Left cardiac atrium (tissue), 2 donors: Measurements from ENCODE around the gene EPB41L4B. TPM values are rescaled to one million over a fixed set of nuclear protein-coding genes. Genes with fewer than 3 reads are reported as not detected.

Source experiments
- total RNA-seq, 2 donors: library from RNA; stranded (reverse); fragmentation: NEBNext Ultra II Directional; extraction: Animal tissue kit (Norgen Biotek cat#: 25700); gene quantifications; one replicate each; pipeline ENCODE4 v1.2.1, GENCODE V29; 2021
- donor health status: DM: no; HTN: yes; CAD: no; lungs with severe emphysema.
- donor health status: DM: yes; HTN: yes; CAD: no.

The EPB41L4B gene
- total RNA-seq, 2 donors from 2014 or later: 19.4 to 21.6 TPM

Other genes starting within 250 kb of the EPB41L4B start
- 10 to 100 TPM; 67.4 to 79.3 TPM for gene TMEM245, start 201.1 kb downstream of the EPB41L4B start, total RNA-seq
- 1 to 10 TPM; 4.4 to 5.7 TPM for gene FRRS1L, start 153.8 kb downstream of the EPB41L4B start, total RNA-seq
- 1 to 10 TPM; 6.8 to 8.5 TPM for gene PTPN3, start 177.2 kb upstream of the EPB41L4B start, total RNA-seq